ENCODE results near the gene KCNIP1. TPM values are rescaled to one million over a fixed set of nuclear protein-coding genes. Genes with fewer than 3 reads are reported as not detected.

The KCNIP1 gene
- total and polyA plus RNA-seq, 8 donors: 0.20 to 0.73 (median 0.31) TPM; not detected in 3

- Histone ChIP-seq H3K4me1 (no peaks in the 10 kb centered on the region), H3K4me3 (no peak overlapping the region), H3K27ac (no peak overlapping the region), H3K36me3 (no peaks in the 10 kb centered on the region), H3K27me3 (peaks cover 0 to 13% (median 0%) of the 10 kb centered on the region in 3 donors), H3K9me3 (no peaks in the 10 kb centered on the region)
- 65 to 81% (median 73%) methylated on average over 9 of the region's 9 CpGs for WGBS, 5 donors
- intact Hi-C loops (cut with DNase I; ENCODE audit: low total_unique reads): no loop called here
- TF ChIP-seq EP300 (IDR thresholded peaks at IDR 0.05): no peak
- no peak for TF ChIP-seq POLR2AphosphoS5 (IDR thresholded peaks at IDR 0.05)
- TF ChIP-seq CTCF (IDR thresholded peaks at IDR 0.05): no peak
- TF ChIP-seq POLR2A (IDR thresholded peaks at IDR 0.05): no peak
- DNase-seq: no peak
Observed at GRCh38 chr5:170606941-170607340, 103.1 kb downstream of the KCNIP1 start.

- H3K36me3 ChIP-seq: no peaks in the 10 kb centered on the region
- H3K4me1 ChIP-seq: no peaks in the 10 kb centered on the region
- no peak for TF ChIP-seq POLR2A (IDR thresholded peaks at IDR 0.05)
- TF ChIP-seq CTCF (IDR thresholded peaks at IDR 0.05): no peak
- TF ChIP-seq EP300 (IDR thresholded peaks at IDR 0.05): no peak
- no peak for TF ChIP-seq POLR2AphosphoS5 (IDR thresholded peaks at IDR 0.05)
- H3K27me3 ChIP-seq: peaks cover 0 to 10% (median 0%) of the 10 kb centered on the region in 3 donors
- intact Hi-C loops (cut with DNase I; ENCODE audit: low total_unique reads): no loop called here
- 26 to 38% (median 34%) methylated on average over 6 of the region's 6 CpGs for WGBS, 5 donors
- H3K9me3 ChIP-seq: no peaks in the 10 kb centered on the region
- peak in 1 of 2 donors; percentile 43 for DNase-seq
- H3K4me3 ChIP-seq: no peak overlapping the region
- no peak overlapping the region for H3K27ac ChIP-seq
Observed at GRCh38 chr5:170611449-170612090, 107.8 kb downstream of the KCNIP1 start.

DNA sequence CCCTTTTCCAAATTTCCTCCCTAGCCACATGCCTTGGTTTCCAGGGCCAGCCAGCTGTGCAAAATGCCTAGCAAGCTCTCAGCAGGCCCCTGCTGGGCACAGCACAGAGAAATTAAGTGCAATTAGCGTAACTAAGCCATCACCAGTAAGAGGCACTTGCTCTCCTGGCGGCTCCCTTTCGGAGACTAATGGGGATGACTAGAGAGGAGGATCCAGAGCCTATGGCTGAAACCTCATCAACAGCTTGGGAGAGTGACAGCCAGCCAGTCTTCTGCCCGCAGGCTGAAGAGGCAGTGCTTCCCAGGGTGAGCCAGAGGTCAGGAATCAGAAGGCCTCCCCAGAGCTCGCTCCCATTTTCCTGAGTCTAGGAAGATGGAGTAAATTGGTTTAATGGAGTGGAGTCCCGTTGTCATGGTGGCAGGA, 108.4 kb downstream of the KCNIP1 start:
- Histone ChIP-seq H3K27ac (no peak overlapping the region), H3K4me3 (no peak overlapping the region), H3K36me3 (no peaks in the 10 kb centered on the region), H3K9me3 (no peaks in the 10 kb centered on the region), H3K27me3 (peaks cover 0 to 10% (median 0%) of the 10 kb centered on the region in 3 donors), H3K4me1 (no peaks in the 10 kb centered on the region)
- intact Hi-C loops (cut with DNase I; ENCODE audit: low total_unique reads): no loop called here
- no peak for DNase-seq
- 56 to 82% (median 75%) methylated on average over 6 of the region's 6 CpGs for WGBS, 5 donors
- TF ChIP-seq POLR2A (IDR thresholded peaks at IDR 0.05) (no peak), POLR2AphosphoS5 (IDR thresholded peaks at IDR 0.05) (no peak), EP300 (IDR thresholded peaks at IDR 0.05) (no peak)

- WGBS, 5 donors: 54 to 61% (median 55%) methylated on average over 5 of the region's 5 CpGs
- intact Hi-C loops (cut with DNase I; ENCODE audit: low total_unique reads): no loop called here
- H3K9me3 ChIP-seq: no peaks in the 10 kb centered on the region
- H3K4me1 ChIP-seq: peaks cover 0 to 7% (median 3%) of the 10 kb centered on the region in 4 donors
- no peak for DNase-seq
- H3K4me3 ChIP-seq: no peak overlapping the region
- H3K27me3 ChIP-seq: no peaks in the 10 kb centered on the region
- TF ChIP-seq CTCF (IDR thresholded peaks at IDR 0.05) (no peak), POLR2A (IDR thresholded peaks at IDR 0.05) (no peak), POLR2AphosphoS5 (IDR thresholded peaks at IDR 0.05) (no peak), EP300 (IDR thresholded peaks at IDR 0.05) (no peak)
- no peak overlapping the region for H3K27ac ChIP-seq
- no peaks in the 10 kb centered on the region for H3K36me3 ChIP-seq
Observed at GRCh38 chr5:170614065-170614490, 110.3 kb downstream of the KCNIP1 start.

DNA sequence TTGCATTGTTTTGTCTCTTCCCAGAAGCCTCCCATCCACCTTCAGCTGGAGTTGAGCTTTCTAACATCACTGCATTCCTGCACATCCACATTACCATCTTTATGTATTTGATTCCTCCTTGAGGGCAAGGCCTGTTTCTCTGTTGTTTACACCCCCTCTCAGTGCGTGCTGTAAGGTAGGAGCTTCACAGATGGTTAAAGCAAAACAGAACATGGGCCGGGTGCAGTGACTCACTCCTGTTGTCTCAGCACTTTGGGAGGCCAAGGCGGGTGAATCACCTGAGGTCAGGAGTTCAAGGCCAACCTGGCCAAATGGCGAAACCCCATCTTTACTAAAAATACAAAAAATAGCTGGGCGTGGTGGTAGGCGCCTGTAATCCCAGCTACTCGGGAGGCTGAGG, 110.9 kb downstream of the KCNIP1 start:
- no peak overlapping the region for H3K27ac ChIP-seq
- WGBS, 5 donors: 65 to 71% (median 69%) methylated on average over 7 of the region's 7 CpGs
- H3K4me1 ChIP-seq: peaks cover 0 to 7% (median 3%) of the 10 kb centered on the region in 4 donors
- H3K9me3 ChIP-seq: no peaks in the 10 kb centered on the region
- intact Hi-C loops (cut with DNase I; ENCODE audit: low total_unique reads): no loop called here
- TF ChIP-seq EP300 (IDR thresholded peaks at IDR 0.05): no peak
- TF ChIP-seq POLR2A (IDR thresholded peaks at IDR 0.05): no peak
- no peak for TF ChIP-seq POLR2AphosphoS5 (IDR thresholded peaks at IDR 0.05)
- no peak for TF ChIP-seq CTCF (IDR thresholded peaks at IDR 0.05)
- no peak for DNase-seq
- no peaks in the 10 kb centered on the region for H3K27me3 ChIP-seq
- no peak overlapping the region for H3K4me3 ChIP-seq
- H3K36me3 ChIP-seq: no peaks in the 10 kb centered on the region

Data from stomach (tissue), 9 donors.